Heart right ventricle (tissue), 16 donors: ENCODE data around the gene FUS. TPM values are rescaled to one million over a fixed set of nuclear protein-coding genes. Genes with fewer than 3 reads are reported as not detected.

ENCODE experiments used
- ATAC-seq, 8 donors: fragments of 200-7000 bp; cut with Tn5 transposase; one replicate each; pipeline ENCODE4 v1.9.1; 2020; ENCODE audit warnings: mild to moderate bottlenecking in 8 of 8, moderate library complexity in 8 of 8, moderate number of reproducible peaks in 1 of 8
- DNase-seq, 2 donors: peaks; one replicate each; pipeline ENCODE4 v3.0.0-alpha.2; 2020
- H3K27ac ChIP-seq, 10 donors: fragments of 200-600 bp; sonication (generic) in 2 of 10; one replicate each; pipeline versions ENCODE4 v1.5.0 to v1.8.0; 2020 to 2022; ENCODE audit warnings: mild to moderate bottlenecking in 3 of 10
- H3K27me3 ChIP-seq, 7 donors: fragments of 200-600 bp; one replicate each; pipeline ENCODE4 v1.8.0; 2021 to 2022; ENCODE audit warnings: mild to moderate bottlenecking in 2 of 7
- H3K36me3 ChIP-seq, 9 donors: fragments of 200-600 bp; sonication (generic) in 1 of 9; one replicate each; pipeline versions ENCODE4 v1.5.0 to v1.8.0; 2020 to 2022; ENCODE audit warnings: mild to moderate bottlenecking in 2 of 9
- H3K4me1 ChIP-seq, 9 donors: fragments of 200-600 bp; sonication (generic) in 1 of 9; one replicate each; pipeline versions ENCODE4 v1.5.0 to v1.8.0; 2020 to 2022; ENCODE audit warnings: mild to moderate bottlenecking in 4 of 9
- H3K4me3 ChIP-seq, 10 donors: fragments of 200-600 bp; sonication (generic) in 2 of 10; one replicate each; pipeline versions ENCODE4 v1.5.0 to v1.8.0; 2020 to 2022; ENCODE audit warnings: mild to moderate bottlenecking in 7 of 10, moderate library complexity in 2 of 10
- H3K9me3 ChIP-seq, 11 donors: fragments of 200-600 bp in 10 of 11; sonication (generic) in 2 of 11; one replicate each; pipeline versions ENCODE4 v1.5.0 to v1.8.0; 2013 to 2022; ENCODE audit warnings: mild to moderate bottlenecking in 2 of 11, control low read depth in 1 of 11, moderate library complexity in 1 of 11
- CTCF ChIP-seq, 9 donors: fragments of 200-600 bp; sonication (generic) in 2 of 9; IDR thresholded peaks; one replicate each; pipeline versions ENCODE4 v1.5.0 to v1.8.0; 2021 to 2022; ENCODE audit warnings: antibody characterized with exemption in 9 of 9, mild to moderate bottlenecking in 5 of 9, moderate library complexity in 1 of 9
- WGBS, 2 donors: extraction: QIAGEN DNeasy Blood & Tissue Kit; methylation state at CpG; one replicate each; pipeline ENCODE4 v1.1.7; 2013; ENCODE audit warnings: inconsistent platforms in 1 of 2; 5-methylcytosine and 5-hydroxymethylcytosine counted together
- intact Hi-C, 10 donors: fragments of 100-400 bp; cut with DNase I; formaldehyde crosslinking; loops; one replicate each; pipeline versions ENCODE4 v1.11.1 to v1.14.2; 2022
- polyA plus RNA-seq, 2 donors: library from polyadenylated mRNA; stranded (reverse); fragments of 200-250 nt; gene quantifications; one replicate each; pipeline ENCODE4 v1.2.3, GENCODE V29; 2013
- total RNA-seq, 10 donors: library from RNA; stranded (reverse); fragmentation: NEBNext Ultra II Directional in 3 of 10; extraction: Animal tissue kit (Norgen Biotek cat#: 25700) in 3 of 10; gene quantifications; one replicate each; pipeline versions ENCODE4 v1.2.1 to v1.2.4, GENCODE V29; 2021 to 2023
- donor health status: Arrhythmogenic right ventricular cardiomyopathy.
- donor health status: ischemic (EF 13 %, LVEDD 7.1; RV severe dilation, severe dysfunction).
- donor health status: healthy with polysubstance abuse.
- donor health status: DM: no; HTN: yes; CAD: no.
- donor health status: DM: no; HTN: no; CAD: no.
- donor health status: ischemic (EF 25% LVEDD 6.9; RV normal size, moderate dysfunction).
- donor health status: ischemic (EF 25% LVEDD 5.7; RV mildly dilated, moderate dysfunction).
- donor health status: healthy.
- donor health status: DM: yes; HTN: yes; CAD: no.
- donor health status: Ischemic cardiomyopathy.
- donor health status: ischemic (EF 35%, LVEDD 5.7; RV mildly dilated, moderate dysfunction).
- donor health status: nonischemic (EF 11% LVEDD 7.7; RV severe dilation, severe dysfunction).
- donor health status: DM: yes; HTN: yes; CAD: no.
- donor health status: PGD.
- donor health status: ischemic (EF 29% LVEDD 5.4; RV normal size, mild dysfunction).
- donor health status: nonischemic (EF 23%, LVEDD 6.1; RV moderate dilation, normal function).

Gene FUS
- total and polyA plus RNA-seq, 12 donors: 116 to 240 (median 140) TPM

GRCh38 chr16:31213877-31214707 is 34.2 kb downstream of the FUS start, which contains the start of gene TRIM72:
Gene TRIM72 (plus strand): TSS chr16:31214119. CDS start chr16:31214739, 620 bp downstream.
- Histone ChIP-seq H3K36me3 (no peaks in the 10 kb centered on the region), H3K4me3 (peak within 1 kb of the TSS; percentile 32 to 62 (median 52)), H3K9me3 (no peaks in the 10 kb centered on the region), H3K27me3 (peaks cover 0 to 54% (median 35%) of the 10 kb centered on the region in 7 donors), H3K27ac (peak within 1 kb of the TSS in 2 of 10 donors; percentile 21 to 22), H3K4me1 (peaks cover 9 to 34% (median 27%) of the 10 kb centered on the region in 9 donors)
- intact Hi-C loops: no loop called here
- peak in 5 of 8 donors; percentile 11 to 36 (median 24) for ATAC-seq
- TF ChIP-seq CTCF (IDR thresholded peaks at IDR 0.05): no peak
- DNase-seq: no peak
- WGBS, 2 donors: 54 to 67% methylated on average over 25 of the region's 25 CpGs

- intact Hi-C loops: no loop called here
- 8% methylated on average over 53 to 58 of the region's 58 CpGs for WGBS, 2 donors
- TF ChIP-seq CTCF (IDR thresholded peaks at IDR 0.05): no peak
- DNase-seq: no peak
- Histone ChIP-seq H3K4me3 (peak overlapping the region; percentile 32 to 62 (median 52)), H3K27ac (peak overlapping the region in 2 of 10 donors; percentile 21 to 22), H3K36me3 (no peaks in the 10 kb centered on the region), H3K9me3 (no peaks in the 10 kb centered on the region), H3K27me3 (peaks cover 0 to 60% (median 41%) of the 10 kb centered on the region in 7 donors), H3K4me1 (peaks cover 9 to 34% (median 27%) of the 10 kb centered on the region in 9 donors)
- peak; percentile 5 to 45 (median 30) for ATAC-seq
These were observed 34.9 kb downstream of the FUS start for GRCh38 chr16:31214708-31215286.

GRCh38 chr16:31215287-31216162 is 35.6 kb downstream of the FUS start:
- Histone ChIP-seq H3K36me3 (no peaks in the 10 kb centered on the region), H3K4me3 (peak overlapping the region; percentile 32 to 62 (median 52)), H3K27me3 (peaks cover 0 to 62% (median 45%) of the 10 kb centered on the region in 7 donors), H3K9me3 (no peaks in the 10 kb centered on the region), H3K27ac (peak overlapping the region in 1 of 10 donors; percentile 5), H3K4me1 (peaks cover 9 to 34% (median 27%) of the 10 kb centered on the region in 9 donors)
- 1% methylated on average over 59 to 63 of the region's 63 CpGs for WGBS, 2 donors
- peak; percentile 49 to 62 for DNase-seq
- intact Hi-C loops: no loop called here
- ATAC-seq: peak; percentile 82 to 92 (median 88)
- no peak for TF ChIP-seq CTCF (IDR thresholded peaks at IDR 0.05)
